OCI-LY7 (cell line): Measurements from ENCODE around the gene COG2.

Experiments
- CTCF ChIP-seq: fragments of 200-600 bp; sonication (generic); conservative IDR thresholded peaks from 2 replicates; pipeline ENCODE4 v1.5.1; 2014; ENCODE audit warnings: mild to moderate bottlenecking, antibody characterized with exemption, low read length, moderate library complexity, mixed read lengths
- EZH2phosphoT487 ChIP-seq: fragments of 200-600 bp; sonication (generic); IDR thresholded peaks from 2 replicates; pipeline ENCODE4 v1.6.1; 2018; ENCODE audit warnings: low read depth, borderline replicate concordance, mild to moderate bottlenecking, mixed run types, antibody characterized with exemption, low read length, moderate library complexity, mixed read lengths

- TF ChIP-seq CTCF (no peak), EZH2phosphoT487 (no peak)
Observed at GRCh38 chr1:230682274-230682673, 40.0 kb downstream of the COG2 start.
